ENCODE measurements around the gene FHOD3.

FHOD3 gene

GRCh38 chr18:36481935-36482334, 184.4 kb downstream of the FHOD3 start:
- Histone ChIP-seq H3K36me3 (ENCODE audit: control insufficient read depth, insufficient read depth, low read length) (no peaks in the 10 kb centered on the region), H3K27me3 (ENCODE audit: control insufficient read depth, insufficient read depth, low read length) (no peaks in the 10 kb centered on the region), H3K27ac (ENCODE audit: low read depth, low read length) (peak overlapping the region; percentile 93), H3K9me3 (ENCODE audit: control insufficient read depth, insufficient read depth, low read length) (no peaks in the 10 kb centered on the region), H3K4me3 (ENCODE audit: low read depth, low read length) (peak overlapping the region; percentile 28; the same call in 1 of the 2 replicates), H3K4me1 (ENCODE audit: control insufficient read depth, insufficient read depth, low read length) (peaks cover 55% of the 10 kb centered on the region), H3K9ac (ENCODE audit: low read depth, low read length) (no peak overlapping the region)

DNA sequence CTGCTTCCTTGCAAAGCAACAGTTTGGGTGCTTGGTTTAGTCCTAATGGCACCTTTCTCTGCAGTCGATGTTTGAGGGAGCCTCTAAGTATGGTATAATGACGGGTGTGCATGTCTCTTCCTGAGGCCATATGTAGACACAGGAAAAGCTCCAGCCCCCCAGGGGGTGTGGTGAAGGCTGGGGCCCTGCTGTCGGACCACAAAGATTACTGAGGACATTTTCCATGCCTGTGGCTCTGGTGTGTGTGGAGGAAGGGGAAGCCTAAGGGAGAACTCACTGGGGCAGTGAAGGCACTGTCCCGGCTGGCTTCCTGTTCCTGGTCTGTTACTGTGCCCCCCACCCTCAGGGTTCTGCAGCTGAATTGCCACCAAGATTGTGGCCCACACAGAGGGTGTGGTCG, 187.1 kb downstream of the FHOD3 start:
- Histone ChIP-seq H3K4me3 (ENCODE audit: low read depth, low read length) (no peak overlapping the region), H3K9me3 (ENCODE audit: control insufficient read depth, insufficient read depth, low read length) (no peaks in the 10 kb centered on the region), H3K27ac (ENCODE audit: low read depth, low read length) (no peak overlapping the region), H3K4me1 (ENCODE audit: control insufficient read depth, insufficient read depth, low read length) (peaks cover 42% of the 10 kb centered on the region), H3K9ac (ENCODE audit: low read depth, low read length) (no peak overlapping the region), H3K36me3 (ENCODE audit: control insufficient read depth, insufficient read depth, low read length) (no peaks in the 10 kb centered on the region), H3K27me3 (ENCODE audit: control insufficient read depth, insufficient read depth, low read length) (no peaks in the 10 kb centered on the region)

- H3K9me3 ChIP-seq (ENCODE audit: control insufficient read depth, insufficient read depth, low read length) = no peaks in the 10 kb centered on the region
- peaks cover 30% of the 10 kb centered on the region for H3K4me1 ChIP-seq (ENCODE audit: control insufficient read depth, insufficient read depth, low read length)
- no peak overlapping the region for H3K9ac ChIP-seq (ENCODE audit: low read depth, low read length)
- H3K27ac ChIP-seq (ENCODE audit: low read depth, low read length) = no peak overlapping the region
- H3K36me3 ChIP-seq (ENCODE audit: control insufficient read depth, insufficient read depth, low read length) = no peaks in the 10 kb centered on the region
- no peaks in the 10 kb centered on the region for H3K27me3 ChIP-seq (ENCODE audit: control insufficient read depth, insufficient read depth, low read length)
- no peak overlapping the region for H3K4me3 ChIP-seq (ENCODE audit: low read depth, low read length)
Measured at GRCh38 chr18:36485772-36486171, 188.3 kb downstream of the FHOD3 start.

DNA sequence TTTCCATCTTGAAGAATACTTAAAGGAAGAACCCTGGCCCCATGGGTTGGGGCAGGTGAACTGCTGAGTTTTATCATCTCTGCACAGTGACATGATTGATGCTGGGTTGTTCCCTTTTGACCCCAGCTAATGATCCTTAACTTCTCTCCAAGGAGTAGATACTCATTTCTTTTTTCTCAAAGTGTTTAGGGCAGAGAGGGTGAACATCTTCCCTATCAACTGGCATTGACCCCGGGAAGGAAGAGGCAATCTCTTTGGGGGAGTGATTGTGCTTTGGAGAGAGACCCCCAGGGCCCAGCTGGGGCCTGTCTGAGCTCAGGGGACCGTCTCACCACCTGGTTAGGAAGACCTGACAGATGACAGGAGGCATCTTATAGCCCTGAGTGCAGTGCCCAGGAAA, 190.6 kb downstream of the FHOD3 start:
- Histone ChIP-seq H3K27me3 (ENCODE audit: control insufficient read depth, insufficient read depth, low read length) (no peaks in the 10 kb centered on the region), H3K36me3 (ENCODE audit: control insufficient read depth, insufficient read depth, low read length) (no peaks in the 10 kb centered on the region), H3K9ac (ENCODE audit: low read depth, low read length) (no peak overlapping the region), H3K9me3 (ENCODE audit: control insufficient read depth, insufficient read depth, low read length) (no peaks in the 10 kb centered on the region), H3K4me1 (ENCODE audit: control insufficient read depth, insufficient read depth, low read length) (peaks cover 10% of the 10 kb centered on the region), H3K27ac (ENCODE audit: low read depth, low read length) (no peak overlapping the region), H3K4me3 (ENCODE audit: low read depth, low read length) (no peak overlapping the region)

DNA sequence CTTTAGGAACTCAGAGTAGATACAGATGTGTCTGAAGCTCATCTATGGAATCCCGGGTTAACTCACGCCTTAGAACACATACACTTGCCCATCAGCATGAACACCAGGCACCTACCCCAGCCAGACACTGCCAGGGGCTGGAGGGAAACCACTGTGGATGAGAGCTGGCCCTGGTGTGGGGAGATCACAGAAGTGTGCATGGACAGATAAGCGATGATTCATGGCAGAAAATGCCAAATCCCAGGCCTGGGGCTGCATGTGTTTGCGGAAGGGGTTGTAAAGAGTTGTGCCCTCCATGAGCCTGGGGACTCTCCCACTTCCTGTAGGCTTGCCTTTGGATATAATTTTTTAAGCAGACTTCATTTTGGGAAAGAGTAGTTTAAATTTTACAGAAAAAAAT, 193.4 kb downstream of the FHOD3 start:
- no peak overlapping the region for H3K9ac ChIP-seq (ENCODE audit: low read depth, low read length)
- H3K4me1 ChIP-seq (ENCODE audit: control insufficient read depth, insufficient read depth, low read length) = peaks cover 17% of the 10 kb centered on the region
- no peaks in the 10 kb centered on the region for H3K27me3 ChIP-seq (ENCODE audit: control insufficient read depth, insufficient read depth, low read length)
- no peaks in the 10 kb centered on the region for H3K36me3 ChIP-seq (ENCODE audit: control insufficient read depth, insufficient read depth, low read length)
- no peaks in the 10 kb centered on the region for H3K9me3 ChIP-seq (ENCODE audit: control insufficient read depth, insufficient read depth, low read length)
- H3K4me3 ChIP-seq (ENCODE audit: low read depth, low read length) = no peak overlapping the region
- H3K27ac ChIP-seq (ENCODE audit: low read depth, low read length) = no peak overlapping the region

- peak overlapping the region; percentile 46 for H3K27ac ChIP-seq (ENCODE audit: low read depth, low read length)
- no peak overlapping the region for H3K4me3 ChIP-seq (ENCODE audit: low read depth, low read length)
- no peaks in the 10 kb centered on the region for H3K9me3 ChIP-seq (ENCODE audit: control insufficient read depth, insufficient read depth, low read length)
- H3K36me3 ChIP-seq (ENCODE audit: control insufficient read depth, insufficient read depth, low read length) = no peaks in the 10 kb centered on the region
- H3K4me1 ChIP-seq (ENCODE audit: control insufficient read depth, insufficient read depth, low read length) = peaks cover 17% of the 10 kb centered on the region
- H3K27me3 ChIP-seq (ENCODE audit: control insufficient read depth, insufficient read depth, low read length) = no peaks in the 10 kb centered on the region
- H3K9ac ChIP-seq (ENCODE audit: low read depth, low read length) = no peak overlapping the region
Measured at GRCh38 chr18:36492604-36493329, 195.3 kb downstream of the FHOD3 start.

DNA sequence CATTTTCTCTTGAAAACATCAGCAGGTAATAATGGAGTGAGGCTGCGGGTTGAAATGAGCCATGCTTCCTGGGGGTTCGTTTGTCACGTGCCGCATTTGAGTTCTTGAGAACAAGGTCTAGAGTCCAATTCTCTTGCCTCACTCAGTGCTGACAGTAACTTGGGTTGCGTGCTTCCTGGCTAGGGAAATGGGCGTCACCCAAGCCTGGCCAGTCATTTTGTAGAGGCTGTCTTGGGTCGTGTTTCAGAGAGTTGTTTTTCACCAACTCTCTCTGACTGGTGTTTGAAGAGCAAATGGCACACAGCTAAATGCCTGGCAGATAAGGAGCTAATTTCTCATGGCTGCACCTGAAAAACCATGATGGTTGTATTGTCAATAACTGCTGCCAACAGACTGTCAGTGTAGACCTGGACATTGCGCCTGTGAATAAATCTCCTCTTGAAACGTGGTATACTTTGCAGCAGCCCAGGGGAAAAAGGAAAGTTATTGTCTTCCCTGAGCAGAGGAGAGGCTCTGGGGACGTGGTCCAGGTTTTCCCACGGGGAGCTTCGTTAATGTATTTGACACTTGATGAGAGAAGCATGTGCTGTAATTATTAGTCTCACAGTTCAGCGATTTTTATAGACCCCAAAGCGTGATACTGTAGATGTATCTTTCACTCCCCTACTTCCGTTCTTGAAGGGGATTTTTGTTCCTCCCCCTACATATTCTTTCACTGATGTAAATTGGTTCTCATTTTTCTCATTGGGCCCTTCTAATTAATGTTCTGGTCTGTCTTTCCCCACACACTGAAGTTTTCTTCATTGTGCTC, 196.0 kb downstream of the FHOD3 start:
- peaks cover 17% of the 10 kb centered on the region for H3K4me1 ChIP-seq (ENCODE audit: control insufficient read depth, insufficient read depth, low read length)

DNA sequence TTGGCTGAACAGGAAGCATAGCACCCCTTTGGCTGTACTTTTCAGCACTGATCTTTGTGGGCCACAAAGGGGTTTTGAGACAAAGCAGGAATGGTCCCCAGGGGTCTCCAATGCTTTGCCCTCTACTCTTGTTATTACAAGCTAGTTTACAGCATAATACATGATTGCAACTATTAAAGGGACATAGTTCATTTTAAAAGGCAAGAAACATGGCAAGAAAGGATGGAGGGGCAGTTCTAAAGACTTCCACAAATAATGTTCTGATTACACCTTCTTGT, 196.6 kb downstream of the FHOD3 start:
- no peak overlapping the region for H3K9ac ChIP-seq (ENCODE audit: low read depth, low read length)
- H3K4me3 ChIP-seq (ENCODE audit: low read depth, low read length) = no peak overlapping the region
- H3K4me1 ChIP-seq (ENCODE audit: control insufficient read depth, insufficient read depth, low read length) = peaks cover 17% of the 10 kb centered on the region
- H3K27ac ChIP-seq (ENCODE audit: low read depth, low read length) = no peak overlapping the region
- no peaks in the 10 kb centered on the region for H3K36me3 ChIP-seq (ENCODE audit: control insufficient read depth, insufficient read depth, low read length)
- H3K9me3 ChIP-seq (ENCODE audit: control insufficient read depth, insufficient read depth, low read length) = no peaks in the 10 kb centered on the region
- no peaks in the 10 kb centered on the region for H3K27me3 ChIP-seq (ENCODE audit: control insufficient read depth, insufficient read depth, low read length)

More for the DNA sequence above, 196.0 kb downstream of the FHOD3 start:
- Histone ChIP-seq H3K4me3 (ENCODE audit: low read depth, low read length) (no peak overlapping the region), H3K27ac (ENCODE audit: low read depth, low read length) (peak overlapping the region; percentile 46), H3K9ac (ENCODE audit: low read depth, low read length) (no peak overlapping the region), H3K9me3 (ENCODE audit: control insufficient read depth, insufficient read depth, low read length) (no peaks in the 10 kb centered on the region), H3K36me3 (ENCODE audit: control insufficient read depth, insufficient read depth, low read length) (no peaks in the 10 kb centered on the region), H3K27me3 (ENCODE audit: control insufficient read depth, insufficient read depth, low read length) (no peaks in the 10 kb centered on the region)

DNA sequence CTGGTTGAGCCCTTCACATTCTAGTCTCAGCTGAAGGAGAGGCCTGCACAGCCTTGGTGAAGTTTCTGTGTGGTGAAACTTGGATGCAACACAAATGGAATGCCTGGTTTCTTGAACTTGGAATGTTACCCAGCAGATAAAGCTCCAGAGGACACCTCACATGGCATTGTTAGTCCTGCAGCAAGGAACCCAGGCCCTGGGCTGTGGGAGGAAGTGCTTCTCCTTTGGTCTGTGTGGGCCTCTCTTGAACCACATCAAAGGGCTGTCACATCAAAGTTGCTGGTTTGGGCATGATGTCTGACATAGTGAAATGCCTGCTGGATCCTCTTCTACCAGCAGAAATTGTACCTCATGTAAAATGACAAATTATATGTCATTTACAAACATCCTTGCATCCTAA, 198.5 kb downstream of the FHOD3 start:
- Histone ChIP-seq H3K4me1 (ENCODE audit: control insufficient read depth, insufficient read depth, low read length) (peaks cover 17% of the 10 kb centered on the region), H3K9ac (ENCODE audit: low read depth, low read length) (no peak overlapping the region), H3K9me3 (ENCODE audit: control insufficient read depth, insufficient read depth, low read length) (no peaks in the 10 kb centered on the region), H3K4me3 (ENCODE audit: low read depth, low read length) (no peak overlapping the region), H3K27me3 (ENCODE audit: control insufficient read depth, insufficient read depth, low read length) (no peaks in the 10 kb centered on the region), H3K27ac (ENCODE audit: low read depth, low read length) (no peak overlapping the region), H3K36me3 (ENCODE audit: control insufficient read depth, insufficient read depth, low read length) (no peaks in the 10 kb centered on the region)

GRCh38 chr18:36499938-36500337, 202.4 kb downstream of the FHOD3 start:
- Histone ChIP-seq H3K4me1 (ENCODE audit: control insufficient read depth, insufficient read depth, low read length) (no peaks in the 10 kb centered on the region), H3K9me3 (ENCODE audit: control insufficient read depth, insufficient read depth, low read length) (no peaks in the 10 kb centered on the region), H3K27ac (ENCODE audit: low read depth, low read length) (no peak overlapping the region)

GRCh38 chr18:36501100-36501499, 203.6 kb downstream of the FHOD3 start:
- Histone ChIP-seq H3K36me3 (ENCODE audit: control insufficient read depth, insufficient read depth, low read length) (no peaks in the 10 kb centered on the region), H3K9me3 (ENCODE audit: control insufficient read depth, insufficient read depth, low read length) (no peaks in the 10 kb centered on the region), H3K27me3 (ENCODE audit: control insufficient read depth, insufficient read depth, low read length) (no peaks in the 10 kb centered on the region), H3K27ac (ENCODE audit: low read depth, low read length) (no peak overlapping the region), H3K4me1 (ENCODE audit: control insufficient read depth, insufficient read depth, low read length) (no peaks in the 10 kb centered on the region), H3K4me3 (ENCODE audit: low read depth, low read length) (no peak overlapping the region), H3K9ac (ENCODE audit: low read depth, low read length) (no peak overlapping the region)

More at GRCh38 chr18:36499938-36500337, 202.4 kb downstream of the FHOD3 start:
- no peaks in the 10 kb centered on the region for H3K36me3 ChIP-seq (ENCODE audit: control insufficient read depth, insufficient read depth, low read length)
- H3K4me3 ChIP-seq (ENCODE audit: low read depth, low read length) = no peak overlapping the region
- H3K9ac ChIP-seq (ENCODE audit: low read depth, low read length) = no peak overlapping the region
- no peaks in the 10 kb centered on the region for H3K27me3 ChIP-seq (ENCODE audit: control insufficient read depth, insufficient read depth, low read length)
